LNCAP (cell line): ENCODE data around the gene SHISA9.
A peak's percentile ranks its signal among the peaks of the same experiment; 100 is the strongest.

Source experiments
- TF ChIP-seq, protein P1 (sequence below): fragments of 450-650 bp; IDR thresholded peaks from 2 replicates; pipeline ENCODE4 v1.5.1; 2017; ENCODE audit warnings: mild to moderate bottlenecking

Gene SHISA9

DNA sequence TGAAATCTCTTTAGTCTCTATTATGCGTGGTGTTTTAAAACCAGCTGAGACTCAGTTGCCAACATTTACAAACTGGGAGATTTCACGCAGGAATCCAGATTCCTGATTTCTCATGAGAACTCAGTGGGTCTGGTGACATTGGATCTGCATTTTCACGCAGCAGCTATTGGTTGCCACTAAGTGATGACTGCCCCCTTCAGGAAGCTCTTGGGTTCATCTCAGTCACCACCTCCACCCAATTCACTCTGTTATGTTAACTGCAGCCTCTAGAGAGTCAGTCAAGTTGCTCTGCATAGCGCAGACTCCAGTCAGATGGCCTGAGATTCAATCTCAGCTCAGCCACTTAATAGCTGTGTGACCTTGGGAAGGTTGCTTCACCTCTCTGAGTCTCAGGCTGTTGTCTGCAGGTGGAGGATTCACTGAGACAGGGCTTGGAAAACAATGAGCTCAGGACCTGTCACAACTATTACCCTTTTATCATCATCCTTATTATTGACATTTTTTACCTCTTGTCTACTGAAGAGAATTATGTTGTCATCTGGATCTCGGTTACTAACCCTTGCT lies 6.4 kb downstream of the SHISA9 start:
- TF ChIP-seq, protein P1, sequence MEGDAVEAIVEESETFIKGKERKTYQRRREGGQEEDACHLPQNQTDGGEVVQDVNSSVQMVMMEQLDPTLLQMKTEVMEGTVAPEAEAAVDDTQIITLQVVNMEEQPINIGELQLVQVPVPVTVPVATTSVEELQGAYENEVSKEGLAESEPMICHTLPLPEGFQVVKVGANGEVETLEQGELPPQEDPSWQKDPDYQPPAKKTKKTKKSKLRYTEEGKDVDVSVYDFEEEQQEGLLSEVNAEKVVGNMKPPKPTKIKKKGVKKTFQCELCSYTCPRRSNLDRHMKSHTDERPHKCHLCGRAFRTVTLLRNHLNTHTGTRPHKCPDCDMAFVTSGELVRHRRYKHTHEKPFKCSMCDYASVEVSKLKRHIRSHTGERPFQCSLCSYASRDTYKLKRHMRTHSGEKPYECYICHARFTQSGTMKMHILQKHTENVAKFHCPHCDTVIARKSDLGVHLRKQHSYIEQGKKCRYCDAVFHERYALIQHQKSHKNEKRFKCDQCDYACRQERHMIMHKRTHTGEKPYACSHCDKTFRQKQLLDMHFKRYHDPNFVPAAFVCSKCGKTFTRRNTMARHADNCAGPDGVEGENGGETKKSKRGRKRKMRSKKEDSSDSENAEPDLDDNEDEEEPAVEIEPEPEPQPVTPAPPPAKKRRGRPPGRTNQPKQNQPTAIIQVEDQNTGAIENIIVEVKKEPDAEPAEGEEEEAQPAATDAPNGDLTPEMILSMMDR: peak; percentile 56

DNA sequence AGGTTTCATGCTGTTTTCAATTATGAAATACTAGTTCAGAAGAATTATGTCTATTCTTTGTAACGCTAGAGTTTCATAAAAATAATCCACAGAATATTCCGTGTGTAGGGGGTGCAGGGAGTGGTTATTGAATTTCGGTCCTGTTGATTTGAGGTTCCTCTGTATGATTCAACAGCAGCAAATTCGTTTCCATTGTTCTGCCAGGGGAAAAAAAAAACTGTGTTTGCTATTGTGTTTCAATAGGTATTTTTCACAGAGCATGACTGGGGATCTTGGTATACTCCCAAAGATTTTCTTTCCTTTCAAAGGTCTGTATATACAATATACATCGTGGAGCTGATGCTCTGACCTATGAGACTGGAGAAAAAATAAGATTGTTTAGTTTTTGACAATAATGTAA lies 15.8 kb downstream of the SHISA9 start:
- TF ChIP-seq, protein P1: no peak

DNA sequence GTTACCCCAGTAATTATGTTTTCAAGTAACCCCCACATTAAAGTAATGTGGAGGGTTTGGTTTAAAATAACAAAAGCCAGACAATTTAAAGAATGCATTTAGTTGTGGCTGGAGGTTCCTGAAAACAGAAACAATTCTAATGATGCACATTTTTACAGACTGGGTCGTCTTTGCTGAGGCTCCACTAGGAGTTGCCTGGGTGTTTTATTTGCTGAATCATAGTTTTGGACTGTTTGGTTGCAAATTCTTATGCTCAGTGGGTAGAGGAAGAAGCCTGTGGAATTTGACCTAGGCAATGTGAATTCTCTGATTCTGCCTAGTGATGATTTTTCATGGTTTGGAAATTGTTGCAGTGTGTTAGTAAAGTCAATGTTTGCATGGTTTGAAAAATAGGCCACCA lies 16.3 kb downstream of the SHISA9 start:
- TF ChIP-seq, protein P1: no peak

DNA sequence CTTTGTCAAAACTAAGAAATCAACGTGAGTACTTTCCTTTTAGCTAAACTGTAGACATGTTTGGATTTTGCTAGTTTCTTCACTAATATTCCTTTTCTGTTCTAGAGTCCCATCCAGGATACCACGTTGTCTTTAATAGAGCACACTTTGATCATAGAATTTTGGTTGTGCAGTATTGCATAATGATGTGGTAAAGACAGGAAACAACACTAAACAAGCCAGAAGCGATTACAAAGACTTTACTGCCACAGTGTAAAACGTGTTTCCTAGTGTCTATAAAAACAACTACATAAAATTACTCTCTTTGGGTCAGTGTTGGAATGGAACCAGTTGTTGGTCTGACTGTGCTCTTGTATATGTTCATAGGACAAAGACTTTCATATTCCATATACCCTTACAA lies 19.3 kb downstream of the SHISA9 start:
- TF ChIP-seq, protein P1: no peak

DNA sequence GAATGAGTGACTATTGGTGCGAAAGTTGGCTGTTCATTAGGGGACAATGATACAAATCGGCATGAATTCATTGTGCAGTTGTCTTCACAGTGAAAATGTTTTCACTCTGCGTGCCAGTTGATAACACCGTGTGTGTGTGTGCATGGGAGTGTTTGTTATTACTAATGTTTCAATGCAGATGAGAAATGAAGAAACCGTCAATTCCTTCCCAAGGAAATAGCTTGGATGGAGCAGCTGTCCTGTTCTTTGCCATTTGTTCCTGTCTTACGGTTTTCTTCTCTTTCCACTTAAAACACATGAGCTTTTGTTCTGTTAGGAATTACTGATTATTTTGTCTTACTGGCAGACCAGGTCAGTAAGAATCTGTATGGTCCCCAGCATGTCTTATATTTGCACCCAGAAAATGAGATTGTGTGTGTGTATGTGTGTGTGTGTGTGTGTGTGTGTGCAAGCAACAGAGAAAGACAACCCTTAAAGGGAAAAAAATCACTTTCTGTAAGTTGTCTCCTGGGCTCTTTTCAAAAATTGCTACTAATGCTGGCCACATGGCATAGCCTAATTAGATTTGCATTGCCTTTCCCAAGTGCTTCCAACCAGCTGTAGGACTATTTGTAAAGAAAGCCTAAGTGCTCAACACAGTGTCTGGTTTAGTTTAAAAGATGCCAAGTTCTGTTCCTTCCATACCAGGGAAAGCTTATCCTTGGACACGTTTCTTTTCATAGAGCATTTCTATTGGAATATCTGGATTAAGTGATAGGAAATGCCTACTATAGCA lies 23.8 kb downstream of the SHISA9 start:
- TF ChIP-seq, protein P1: no peak

DNA sequence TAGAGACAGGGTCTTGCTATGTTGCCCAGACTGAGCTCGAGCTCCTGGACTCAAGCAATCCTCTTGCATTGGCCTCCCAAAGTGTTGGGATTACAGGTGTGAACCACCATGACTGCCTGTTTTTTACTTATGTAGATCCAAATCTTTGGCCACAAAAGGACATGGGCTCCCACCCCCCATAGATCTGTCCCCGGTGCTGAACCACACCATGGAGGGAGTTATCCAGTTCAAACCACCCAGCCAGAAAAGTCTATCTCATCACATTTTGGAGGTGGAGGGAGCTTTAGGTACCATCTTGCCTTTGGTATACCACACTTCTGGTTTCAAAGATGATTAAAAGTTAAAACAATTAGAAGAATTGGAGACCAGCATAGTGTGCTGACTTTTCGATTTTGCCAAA lies 26.2 kb downstream of the SHISA9 start:
- TF ChIP-seq, protein P1: no peak

DNA sequence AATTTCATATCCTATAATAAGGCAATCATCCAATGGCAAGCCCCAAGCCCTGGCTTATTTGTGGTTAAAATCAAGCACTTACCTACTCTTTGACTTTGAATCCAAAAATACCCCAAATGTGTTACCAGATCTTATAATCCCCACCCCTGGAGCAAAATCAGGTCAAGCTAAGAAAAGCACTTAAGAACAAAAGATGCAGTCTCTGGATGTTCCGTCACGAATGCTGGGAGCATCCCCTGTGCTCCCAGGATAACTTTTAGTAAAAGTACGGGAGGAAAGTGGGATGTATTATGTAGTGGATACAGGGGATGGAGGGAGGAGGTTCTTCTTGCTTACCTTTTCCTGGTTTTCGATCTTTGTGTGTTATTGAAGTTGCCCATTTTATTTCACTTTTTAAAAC lies 29.5 kb downstream of the SHISA9 start:
- TF ChIP-seq, protein P1: no peak
